ENCODE results near the gene FAM181B.

FAM181B gene, protein sequence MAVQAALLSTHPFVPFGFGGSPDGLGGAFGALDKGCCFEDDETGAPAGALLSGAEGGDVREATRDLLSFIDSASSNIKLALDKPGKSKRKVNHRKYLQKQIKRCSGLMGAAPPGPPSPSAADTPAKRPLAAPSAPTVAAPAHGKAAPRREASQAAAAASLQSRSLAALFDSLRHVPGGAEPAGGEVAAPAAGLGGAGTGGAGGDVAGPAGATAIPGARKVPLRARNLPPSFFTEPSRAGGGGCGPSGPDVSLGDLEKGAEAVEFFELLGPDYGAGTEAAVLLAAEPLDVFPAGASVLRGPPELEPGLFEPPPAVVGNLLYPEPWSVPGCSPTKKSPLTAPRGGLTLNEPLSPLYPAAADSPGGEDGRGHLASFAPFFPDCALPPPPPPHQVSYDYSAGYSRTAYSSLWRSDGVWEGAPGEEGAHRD

DNA sequence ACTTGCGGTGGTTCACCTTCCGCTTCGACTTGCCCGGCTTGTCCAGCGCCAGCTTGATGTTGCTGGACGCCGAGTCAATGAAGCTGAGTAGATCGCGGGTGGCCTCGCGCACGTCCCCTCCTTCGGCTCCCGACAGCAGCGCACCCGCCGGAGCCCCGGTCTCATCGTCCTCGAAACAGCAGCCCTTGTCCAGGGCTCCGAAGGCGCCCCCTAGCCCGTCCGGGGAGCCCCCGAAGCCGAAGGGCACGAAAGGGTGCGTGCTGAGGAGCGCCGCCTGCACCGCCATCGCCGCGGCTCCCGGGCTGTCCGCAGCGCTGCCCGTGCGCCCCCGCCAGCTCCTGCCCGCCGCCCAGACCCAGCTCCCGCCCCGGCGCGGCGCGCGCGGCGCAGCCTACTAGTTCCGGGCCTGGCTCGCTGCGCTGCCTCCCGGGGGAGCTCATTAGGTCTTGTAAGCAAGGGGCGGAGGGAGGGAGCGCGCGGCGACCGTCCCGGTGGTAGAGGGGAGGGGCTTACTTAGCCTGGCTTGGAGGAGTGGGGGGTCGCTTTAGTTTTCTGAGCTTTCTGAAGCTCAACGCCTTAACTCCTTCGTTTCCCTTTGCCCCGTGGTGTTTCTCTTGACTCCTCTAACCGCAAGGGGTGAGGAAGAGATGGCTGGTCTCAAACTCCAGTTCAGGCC, at the start of gene FAM181B:
Gene FAM181B (minus strand): TSS at position 421 of the 676 bp plus-strand sequence. CDS start 135 bp downstream, at position 286.
- peak; percentile 47 for DNase-seq

- DNase-seq = no peak
Measured at GRCh38 chr11:82782825-82783374, 49.2 kb upstream of the FAM181B start.

GRCh38 chr11:82778776-82779175, 45.1 kb upstream of the FAM181B start:
- no peak for DNase-seq

DNA sequence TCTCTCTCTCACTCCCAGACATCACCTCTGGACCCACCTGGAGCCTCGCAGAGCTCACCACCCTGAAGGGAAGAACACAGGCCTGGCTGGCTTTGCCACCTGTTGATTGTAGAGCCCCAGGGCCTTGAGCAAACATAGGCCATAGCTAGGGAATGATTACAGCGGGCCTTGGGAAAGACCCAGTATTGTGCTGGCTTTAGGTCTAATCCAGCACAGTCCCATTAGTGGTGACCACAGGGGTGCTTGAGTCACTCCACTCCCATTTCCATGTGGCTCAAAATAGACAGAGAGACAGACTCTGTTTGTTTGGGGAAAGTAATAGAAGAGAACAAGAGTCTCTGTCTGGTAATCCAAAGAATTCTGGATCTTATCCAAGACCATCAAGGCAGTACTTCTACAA, 42.7 kb upstream of the FAM181B start:
- no peak for DNase-seq

GRCh38 chr11:82775736-82776346, 42.2 kb upstream of the FAM181B start:
- no peak for DNase-seq

DNA sequence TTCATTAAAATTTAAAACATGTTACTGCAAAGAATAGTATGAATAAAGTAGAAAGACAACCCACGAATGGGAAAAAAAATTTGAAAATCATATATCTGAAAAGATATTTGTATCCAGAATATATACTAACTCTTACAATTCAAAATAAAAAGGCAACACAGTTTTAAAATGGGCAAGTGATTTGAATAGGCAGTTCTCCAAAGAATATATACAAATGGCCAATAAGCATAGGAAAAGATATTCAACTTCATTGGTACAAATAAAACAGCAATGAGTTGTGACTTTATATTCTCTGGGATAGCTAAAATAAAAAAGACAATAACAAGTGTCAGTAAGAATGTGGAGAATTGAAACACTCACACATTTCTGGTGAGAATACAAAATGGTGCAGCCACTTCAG, 41.6 kb upstream of the FAM181B start:
- no peak for DNase-seq

DNA sequence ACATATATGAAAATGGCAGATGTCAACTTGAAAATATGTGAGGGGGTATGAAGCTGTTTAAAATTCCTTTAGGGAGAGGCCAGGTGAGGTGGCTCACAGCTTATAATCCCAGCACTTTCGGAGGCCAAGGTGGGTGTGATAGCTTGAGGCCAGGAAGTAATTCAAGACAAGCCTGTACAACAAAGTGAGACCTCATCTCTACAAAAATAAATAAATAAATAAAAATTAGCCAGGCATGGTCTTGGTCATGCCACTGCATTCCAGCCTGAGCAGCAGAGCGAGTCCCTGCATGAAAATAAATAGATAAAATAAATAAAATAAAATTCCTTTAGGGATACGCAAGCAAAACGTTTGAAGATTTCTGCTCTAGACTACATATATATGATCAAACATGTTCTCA, 38.1 kb upstream of the FAM181B start:
- no peak for DNase-seq

GRCh38 chr11:82767123-82767522, 33.5 kb upstream of the FAM181B start:
- DNase-seq = no peak

DNA sequence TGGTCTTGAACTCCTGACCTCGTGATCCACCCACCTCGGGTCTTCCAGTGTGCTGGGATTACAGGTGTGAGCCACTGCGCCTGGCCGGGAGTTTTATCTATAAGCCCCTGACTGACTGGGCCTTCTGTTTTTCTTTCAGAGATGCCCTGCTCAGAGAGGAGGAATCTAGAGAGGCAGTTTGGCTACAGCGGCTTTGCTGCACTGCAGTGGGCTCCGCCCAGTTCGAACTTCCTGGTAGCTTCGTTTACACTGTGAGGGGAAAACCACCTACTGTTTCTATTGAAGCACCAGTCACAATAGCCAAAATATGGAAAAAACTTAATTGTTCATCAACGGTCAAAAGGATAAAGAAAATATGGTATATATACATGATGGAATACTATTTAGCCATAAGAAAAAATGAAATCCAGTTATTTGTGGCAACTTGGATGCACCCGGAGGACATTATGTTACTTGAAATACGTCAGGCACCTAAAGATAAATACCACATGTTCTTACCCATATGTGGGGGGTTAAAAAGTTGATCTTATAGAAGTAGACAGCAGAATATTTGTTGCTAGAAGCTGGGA, 31.9 kb upstream of the FAM181B start:
- DNase-seq = no peak

- DNase-seq = no peak
Measured at GRCh38 chr11:82763167-82763566, 29.5 kb upstream of the FAM181B start.

DNA sequence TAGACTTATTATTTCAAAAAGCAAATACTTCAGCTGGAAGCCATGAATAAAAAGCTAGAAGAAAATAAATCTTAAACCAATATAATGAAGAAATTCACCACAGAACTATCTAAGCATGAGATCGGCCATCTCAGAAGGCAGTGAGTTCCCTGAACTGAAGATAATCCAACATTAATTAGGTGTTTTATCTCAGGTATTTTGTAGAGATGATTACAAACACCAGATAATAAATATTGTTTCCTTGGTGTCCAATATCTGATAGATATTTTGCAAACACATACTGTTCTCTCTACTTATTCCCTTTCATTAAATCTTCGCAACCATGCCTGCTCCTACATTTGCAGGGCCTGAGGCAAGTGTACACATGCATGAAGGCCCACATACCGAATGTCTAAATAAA, 26.0 kb upstream of the FAM181B start:
- DNase-seq = no peak

DNA sequence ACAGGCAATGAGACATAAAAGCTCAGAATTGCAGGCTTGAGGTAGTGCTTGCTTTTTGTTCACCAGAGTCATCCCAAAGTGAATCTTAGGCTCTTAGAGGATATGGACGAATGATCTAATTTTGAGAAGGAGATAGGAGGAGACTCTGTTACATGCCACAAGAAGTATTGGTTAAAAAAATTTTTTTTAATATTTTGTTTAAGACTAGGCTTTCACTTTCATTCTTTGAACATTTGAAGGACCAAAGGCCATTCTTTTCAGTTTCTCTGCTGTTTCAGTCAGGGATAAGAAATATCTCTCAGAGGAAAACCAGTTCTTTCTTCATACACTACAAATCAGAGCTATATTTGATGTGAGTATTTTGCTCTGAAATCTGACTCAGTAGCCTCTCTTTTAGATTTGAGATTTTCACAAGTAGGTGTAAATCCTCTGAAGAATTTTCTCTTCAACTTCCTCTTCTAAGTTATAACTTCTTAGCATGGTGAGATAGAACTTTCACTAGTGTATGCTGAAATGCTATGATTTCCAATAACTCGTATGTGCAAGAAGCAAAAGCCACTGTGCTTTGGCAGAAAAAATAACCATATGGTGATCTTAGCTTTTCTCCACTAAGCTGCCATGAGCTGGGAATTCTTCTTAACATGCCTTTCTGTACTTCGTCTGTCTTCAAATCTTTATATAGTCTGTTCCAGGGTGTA, 24.1 kb upstream of the FAM181B start:
- DNase-seq = no peak

- no peak for DNase-seq
Measured at GRCh38 chr11:82756765-82757639, 23.3 kb upstream of the FAM181B start.

DNA sequence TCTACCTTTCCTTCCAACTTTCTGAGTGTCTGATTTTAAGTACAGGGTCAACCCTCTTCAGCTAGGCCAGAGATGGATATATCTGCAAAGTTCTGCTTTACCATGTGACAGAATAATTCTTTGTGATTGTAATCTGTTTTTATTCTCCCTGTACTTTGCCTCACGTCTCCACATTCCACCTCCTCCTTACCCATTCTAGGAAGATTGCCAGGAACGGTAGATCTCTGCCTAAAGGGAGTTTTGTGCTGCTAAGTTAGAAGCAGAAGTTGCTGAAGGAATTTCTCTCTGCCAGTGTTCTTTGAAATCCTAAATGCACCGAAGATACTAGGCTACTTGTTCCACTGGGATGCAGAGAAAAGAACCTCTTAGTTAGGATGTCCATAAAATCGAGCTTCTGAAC, 20.7 kb upstream of the FAM181B start:
- DNase-seq = no peak

GRCh38 chr11:82753921-82754320, 20.3 kb upstream of the FAM181B start:
- DNase-seq = no peak

DNA sequence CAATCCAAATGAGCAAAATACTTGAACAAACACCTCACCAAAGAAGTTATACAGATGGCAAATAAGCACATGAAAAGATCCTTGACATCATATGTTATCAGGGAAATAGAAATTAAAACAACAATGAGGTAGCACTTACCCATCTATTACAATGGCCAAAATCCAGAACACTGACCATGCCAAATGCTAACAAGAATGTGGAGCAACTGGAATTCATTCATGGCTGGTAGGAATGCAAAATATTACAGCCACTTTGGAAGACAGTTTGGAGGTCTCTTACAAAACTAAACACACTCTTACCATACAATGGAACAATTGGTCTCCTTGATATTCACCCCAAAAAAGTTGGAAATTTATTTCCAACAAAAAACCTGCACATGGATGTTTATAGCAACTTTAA, 19.1 kb upstream of the FAM181B start:
- DNase-seq = no peak

DNA sequence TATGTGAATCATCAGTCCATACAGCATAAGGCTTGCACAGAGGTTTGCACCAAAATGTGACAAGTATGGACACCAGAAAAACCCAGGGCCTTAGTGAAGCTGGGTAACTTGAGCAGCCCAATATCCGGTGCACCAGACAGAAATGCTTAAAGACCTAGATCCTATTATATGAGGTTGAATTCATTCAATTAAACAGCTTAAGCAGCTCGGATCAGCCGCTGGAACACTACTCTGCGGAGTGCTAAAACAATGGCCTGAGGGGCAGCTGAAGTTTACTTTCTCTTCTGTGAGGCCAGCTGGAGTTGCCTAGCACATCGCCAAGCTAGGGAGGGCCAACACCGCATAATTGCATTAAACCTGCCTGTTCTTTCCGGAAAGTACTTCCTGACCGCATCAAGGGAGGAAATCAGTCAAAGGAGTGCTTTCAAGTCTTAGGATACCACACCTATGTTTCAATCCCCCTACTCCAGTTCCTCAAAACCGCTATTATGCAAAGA, 17.0 kb upstream of the FAM181B start:
- DNase-seq = no peak

DNA sequence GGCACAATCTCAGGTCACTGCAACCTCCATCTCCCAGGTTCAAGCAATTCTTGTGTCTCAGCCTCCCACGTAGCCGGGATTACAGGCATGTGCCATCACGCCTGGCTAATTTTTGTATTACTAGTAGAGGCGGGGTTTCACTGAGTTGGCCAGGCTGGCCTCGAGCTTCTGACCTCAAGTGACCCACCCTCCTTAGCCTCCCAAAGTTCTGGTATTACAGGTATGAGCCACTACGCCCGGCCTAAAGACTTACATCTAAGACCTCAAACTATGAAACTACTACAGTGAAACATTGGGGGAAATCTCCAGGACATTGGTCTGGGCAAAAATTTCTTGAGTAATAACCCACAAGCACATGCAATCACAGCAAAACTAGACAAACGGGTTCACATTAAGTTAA, 13.8 kb upstream of the FAM181B start:
- DNase-seq = no peak

DNA sequence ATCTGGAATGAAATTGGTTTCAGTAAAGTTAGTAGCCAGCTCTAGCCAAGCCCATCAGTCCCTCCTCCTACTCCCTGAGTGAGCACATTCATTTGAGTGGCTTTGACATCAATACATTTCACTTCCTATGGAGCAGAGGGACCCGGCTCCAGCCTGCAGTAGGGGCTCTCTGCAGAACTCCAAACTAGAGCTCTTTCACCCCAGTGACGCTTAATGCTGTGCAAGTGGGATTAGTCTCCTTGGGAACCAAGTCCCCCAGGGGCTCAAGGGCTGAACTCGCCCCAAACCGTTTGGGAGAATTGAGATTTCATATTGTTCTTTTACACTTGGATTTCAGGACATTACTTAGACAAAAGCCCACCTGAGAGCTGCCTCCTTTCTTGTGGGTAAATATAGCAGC, 4.4 kb upstream of the FAM181B start:
- DNase-seq = no peak

- DNase-seq = no peak
Measured at GRCh38 chr11:82734120-82734479, 436 bp upstream of the FAM181B start.

DNA sequence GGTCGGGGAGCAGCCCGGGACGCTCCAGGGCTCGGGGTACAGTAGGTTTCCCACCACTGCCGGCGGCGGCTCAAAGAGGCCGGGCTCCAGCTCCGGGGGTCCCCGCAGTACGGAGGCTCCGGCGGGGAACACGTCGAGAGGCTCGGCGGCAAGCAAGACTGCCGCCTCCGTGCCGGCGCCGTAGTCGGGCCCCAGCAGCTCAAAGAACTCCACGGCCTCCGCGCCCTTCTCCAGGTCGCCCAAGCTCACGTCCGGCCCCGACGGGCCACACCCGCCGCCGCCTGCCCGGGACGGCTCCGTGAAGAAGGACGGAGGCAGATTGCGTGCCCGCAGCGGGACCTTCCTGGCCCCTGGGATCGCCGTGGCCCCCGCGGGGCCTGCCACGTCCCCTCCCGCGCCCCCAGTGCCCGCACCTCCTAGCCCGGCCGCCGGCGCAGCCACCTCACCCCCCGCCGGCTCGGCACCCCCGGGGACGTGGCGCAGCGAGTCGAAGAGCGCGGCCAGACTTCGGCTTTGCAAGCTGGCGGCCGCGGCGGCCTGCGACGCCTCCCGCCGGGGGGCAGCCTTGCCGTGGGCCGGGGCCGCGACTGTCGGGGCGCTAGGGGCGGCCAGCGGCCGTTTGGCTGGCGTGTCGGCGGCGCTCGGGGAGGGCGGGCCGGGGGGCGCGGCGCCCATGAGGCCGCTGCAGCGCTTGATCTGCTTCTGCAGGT, 775 bp downstream of the FAM181B start:
- no peak for DNase-seq
